GM06990 (cell line): ENCODE data around the gene IRF4.

Experiments used
- DNase-seq: peaks from one replicate; pipeline ENCODE4 v3.0.0-alpha.2; 2011; ENCODE audit not compliant: insufficient read length; ENCODE audit errors: extremely low read depth
- H3K27me3 ChIP-seq: replicated peaks from 2 replicates; pipeline ENCODE4 v1.6.0; 2011; ENCODE audit warnings: low read length; ENCODE audit not compliant: control insufficient read depth, insufficient read depth
- H3K36me3 ChIP-seq: 2 replicates; pipeline ENCODE4 v1.5.1; 2011; ENCODE audit warnings: low read length; ENCODE audit not compliant: control insufficient read depth, insufficient read depth
- H3K4me3 ChIP-seq: replicated peaks from 2 replicates; pipeline ENCODE4 v1.5.1; 2011; ENCODE audit warnings: low read depth, mild to moderate bottlenecking, control low read depth, low read length
- TF ChIP-seq, protein P1 (sequence below): IDR thresholded peaks from 2 replicates; pipeline ENCODE4 v1.5.1; 2011; ENCODE audit warnings: low read length, control low read depth, mild to moderate bottlenecking, inconsistent platforms; ENCODE audit not compliant: insufficient read depth, poor library complexity, severe bottlenecking

IRF4 gene

DNA sequence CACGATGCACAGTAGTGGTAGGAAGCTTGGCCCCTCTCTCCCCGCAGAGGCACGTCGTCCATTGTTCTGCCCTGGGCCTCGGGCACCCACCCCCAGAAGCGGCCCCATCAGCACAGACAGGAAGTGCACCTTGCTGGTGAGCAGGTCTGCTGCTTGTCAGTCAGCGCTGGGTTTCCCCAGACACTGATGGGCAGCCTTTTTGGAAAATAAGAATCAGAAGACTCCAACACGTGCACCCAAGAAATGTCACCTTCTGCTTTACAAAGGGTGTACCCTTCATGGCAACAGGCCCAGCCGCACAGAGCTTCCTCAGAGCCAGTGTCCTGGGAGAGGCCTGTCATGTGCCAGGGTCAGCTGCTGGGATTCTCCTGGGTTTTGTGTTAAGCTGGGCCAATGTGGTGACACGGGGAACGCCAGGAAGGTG, 34.7 kb upstream of the IRF4 start:
- H3K36me3 ChIP-seq = no peaks in the 10 kb centered on the region; the same call in none of the 2 replicates
- no peak overlapping the region for H3K4me3 ChIP-seq
- no peaks in the 10 kb centered on the region for H3K27me3 ChIP-seq
- TF ChIP-seq, protein P1, sequence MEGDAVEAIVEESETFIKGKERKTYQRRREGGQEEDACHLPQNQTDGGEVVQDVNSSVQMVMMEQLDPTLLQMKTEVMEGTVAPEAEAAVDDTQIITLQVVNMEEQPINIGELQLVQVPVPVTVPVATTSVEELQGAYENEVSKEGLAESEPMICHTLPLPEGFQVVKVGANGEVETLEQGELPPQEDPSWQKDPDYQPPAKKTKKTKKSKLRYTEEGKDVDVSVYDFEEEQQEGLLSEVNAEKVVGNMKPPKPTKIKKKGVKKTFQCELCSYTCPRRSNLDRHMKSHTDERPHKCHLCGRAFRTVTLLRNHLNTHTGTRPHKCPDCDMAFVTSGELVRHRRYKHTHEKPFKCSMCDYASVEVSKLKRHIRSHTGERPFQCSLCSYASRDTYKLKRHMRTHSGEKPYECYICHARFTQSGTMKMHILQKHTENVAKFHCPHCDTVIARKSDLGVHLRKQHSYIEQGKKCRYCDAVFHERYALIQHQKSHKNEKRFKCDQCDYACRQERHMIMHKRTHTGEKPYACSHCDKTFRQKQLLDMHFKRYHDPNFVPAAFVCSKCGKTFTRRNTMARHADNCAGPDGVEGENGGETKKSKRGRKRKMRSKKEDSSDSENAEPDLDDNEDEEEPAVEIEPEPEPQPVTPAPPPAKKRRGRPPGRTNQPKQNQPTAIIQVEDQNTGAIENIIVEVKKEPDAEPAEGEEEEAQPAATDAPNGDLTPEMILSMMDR = no peak
- peak; percentile 67 for DNase-seq

DNA sequence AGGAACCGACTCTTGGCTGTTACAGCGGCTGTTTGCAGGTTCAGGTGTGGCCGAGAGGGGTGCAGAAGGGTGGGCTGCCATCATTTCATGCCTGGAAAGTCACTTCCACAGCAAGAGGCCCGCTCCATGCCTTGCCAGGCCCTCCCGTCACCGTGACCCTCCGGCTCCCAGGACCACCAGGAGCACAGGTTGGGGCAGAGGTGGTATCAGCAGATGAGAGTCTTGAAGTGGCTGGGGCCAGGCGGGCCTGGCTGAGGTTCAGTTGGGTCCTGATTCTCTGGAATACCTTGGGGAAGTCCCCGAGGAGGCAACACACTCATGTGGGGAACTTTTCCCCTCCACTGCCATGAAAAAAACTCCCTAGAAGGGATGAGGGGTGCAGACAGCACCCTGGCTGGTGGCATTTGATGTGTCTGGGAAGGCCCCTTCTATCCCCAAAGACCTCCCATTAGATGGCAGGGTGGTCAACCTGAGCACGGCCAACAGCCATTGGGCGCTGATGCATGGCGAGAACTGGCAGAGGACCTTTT, 34.2 kb upstream of the IRF4 start:
- Histone ChIP-seq H3K4me3 (no peak overlapping the region), H3K27me3 (no peaks in the 10 kb centered on the region), H3K36me3 (no peaks in the 10 kb centered on the region; the same call in 1 of the 2 replicates)
- DNase-seq = no peak
- TF ChIP-seq, protein P1 = no peak

DNA sequence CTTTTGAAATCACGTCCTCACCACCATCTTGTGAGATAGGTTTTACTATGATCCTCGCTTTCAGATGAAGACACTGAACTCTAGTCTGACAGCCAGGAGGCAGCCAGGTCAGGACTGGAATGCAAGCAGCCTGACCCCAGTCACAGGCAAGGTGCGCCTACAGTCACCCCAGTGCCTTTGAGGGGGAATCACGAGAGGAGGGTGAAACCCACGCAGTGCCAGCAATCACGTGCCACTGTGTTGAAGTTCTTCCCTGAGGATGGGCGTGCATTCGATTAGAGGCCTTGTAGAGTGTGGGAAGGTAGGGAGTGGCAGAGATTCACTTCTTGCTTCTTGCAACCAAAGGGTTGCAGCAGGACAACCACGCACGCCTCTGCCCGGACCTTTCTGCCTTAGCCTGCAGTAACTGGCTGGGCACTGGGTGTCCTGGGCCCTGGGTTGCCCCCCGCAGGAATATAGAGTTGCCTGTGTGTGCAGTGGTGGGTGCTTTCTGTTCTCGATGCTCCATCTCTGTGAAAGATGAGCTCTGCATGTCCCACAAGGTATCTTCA, 33.7 kb upstream of the IRF4 start:
- Histone ChIP-seq H3K27me3 (no peaks in the 10 kb centered on the region), H3K4me3 (no peak overlapping the region), H3K36me3 (no peaks in the 10 kb centered on the region)
- TF ChIP-seq, protein P1 = no peak
- DNase-seq = no peak

DNA sequence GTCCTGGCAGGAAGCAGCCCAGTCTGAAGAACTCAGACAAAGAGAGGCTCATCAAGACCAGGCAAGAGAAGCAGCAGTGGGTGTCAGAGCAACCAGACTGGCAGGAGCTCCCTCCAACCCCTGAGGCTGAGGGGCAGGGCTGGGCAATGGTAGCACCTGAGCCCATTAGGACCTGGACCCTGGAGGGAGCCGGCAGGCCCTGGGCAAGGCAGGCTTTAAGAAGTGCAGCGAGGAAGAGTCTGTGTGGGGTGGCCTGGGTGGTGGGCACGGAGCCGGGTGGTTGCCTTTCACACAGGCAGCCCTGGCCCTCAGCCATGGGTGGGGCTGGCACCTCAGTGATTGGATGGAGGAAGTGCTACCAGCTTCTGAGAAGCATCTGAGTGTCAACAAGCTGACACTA, 33.1 kb upstream of the IRF4 start:
- Histone ChIP-seq H3K4me3 (no peak overlapping the region), H3K27me3 (no peaks in the 10 kb centered on the region), H3K36me3 (no peaks in the 10 kb centered on the region)
- no peak for DNase-seq
- TF ChIP-seq, protein P1 = no peak

DNA sequence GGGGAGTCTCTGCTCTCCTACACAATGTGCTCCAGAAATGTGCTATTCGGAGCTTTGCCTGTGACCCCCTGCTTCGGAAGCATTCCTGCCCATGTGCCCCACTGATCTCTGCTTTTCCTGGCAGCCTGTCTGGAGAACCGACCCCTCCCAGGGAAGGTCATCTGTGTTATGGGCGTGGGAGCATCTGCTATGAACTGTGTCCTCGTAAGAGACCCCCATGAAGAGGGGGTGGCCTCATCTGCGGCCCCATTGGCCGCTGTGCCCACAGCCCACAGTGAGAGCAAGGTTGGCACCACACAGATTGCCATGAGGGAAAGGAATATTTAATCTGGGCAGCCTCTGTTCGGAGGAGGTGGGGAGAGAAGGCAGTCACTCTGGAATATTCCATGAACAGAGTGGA, 32.7 kb upstream of the IRF4 start:
- no peak overlapping the region for H3K4me3 ChIP-seq
- DNase-seq = no peak
- H3K27me3 ChIP-seq = no peaks in the 10 kb centered on the region
- H3K36me3 ChIP-seq = no peaks in the 10 kb centered on the region
- TF ChIP-seq, protein P1 = no peak
